Activated B cell treated with CpG ODN at 0.5 μM for 24 hours (primary cell): Measurements from ENCODE around the gene TFF3. TPM values are rescaled to one million over a fixed set of nuclear protein-coding genes. Genes with fewer than 3 reads are reported as not detected.

Source experiments
- ATAC-seq: fragments of 200-7000 bp; cut with Tn5 transposase; one replicate; pipeline ENCODE4 v1.10.0; 2021; ENCODE audit warnings: low read depth, mild to moderate bottlenecking, moderate library complexity
- CTCF ChIA-PET: fragments of 350-600 bp; sonication (Branson Sonifier 250); formaldehyde crosslinking; loops from one replicate; lab custom pipeline; 2021; ENCODE audit warnings: antibody characterized with exemption; lab: Charles Lee
- POLR2A ChIA-PET: fragments of 350-600 bp; sonication (Branson Sonifier 250); formaldehyde crosslinking; loops from one replicate; lab custom pipeline; 2021; ENCODE audit warnings: antibody characterized with exemption; lab: Charles Lee
- DNase-seq: peaks from one replicate; pipeline ENCODE4 v3.0.0; 2022
- H3K27ac Mint-ChIP-seq: one replicate; pipeline ENCODE4 v1.8.0; 2020; ENCODE audit warnings: mixed read lengths
- H3K27me3 Mint-ChIP-seq: one replicate; pipeline ENCODE4 v1.8.0; 2021; ENCODE audit warnings: mixed read lengths
- H3K36me3 Mint-ChIP-seq: one replicate; pipeline ENCODE4 v1.8.0; 2021; ENCODE audit warnings: low read depth, mixed read lengths
- H3K4me1 Mint-ChIP-seq: one replicate; pipeline ENCODE4 v1.8.0; 2021; ENCODE audit warnings: mixed read lengths
- H3K4me3 Mint-ChIP-seq: one replicate; pipeline ENCODE4 v1.8.0; 2020; ENCODE audit warnings: mild to moderate bottlenecking, mixed read lengths
- H3K9me3 Mint-ChIP-seq: one replicate; pipeline ENCODE4 v1.8.0; 2020; ENCODE audit warnings: mixed read lengths
- intact Hi-C: fragments of 100-400 bp; cut with micrococcal nuclease; formaldehyde crosslinking; loops from one replicate; pipeline ENCODE4 v1.15.1; 2024
- total RNA-seq: library from RNA; stranded (reverse); gene quantifications from 2 replicates; pipeline ENCODE4 v1.2.3, GENCODE V29; 2022
- TF ChIP-seq, protein P1 (sequence below): fragments of 200-600 bp; IDR thresholded peaks from one replicate; pipeline ENCODE4 v1.8.0; 2022; ENCODE audit warnings: antibody characterized with exemption, mild to moderate bottlenecking

TFF3 gene
- total RNA-seq, 1 donor from 2014 or later, result not detected

DNA sequence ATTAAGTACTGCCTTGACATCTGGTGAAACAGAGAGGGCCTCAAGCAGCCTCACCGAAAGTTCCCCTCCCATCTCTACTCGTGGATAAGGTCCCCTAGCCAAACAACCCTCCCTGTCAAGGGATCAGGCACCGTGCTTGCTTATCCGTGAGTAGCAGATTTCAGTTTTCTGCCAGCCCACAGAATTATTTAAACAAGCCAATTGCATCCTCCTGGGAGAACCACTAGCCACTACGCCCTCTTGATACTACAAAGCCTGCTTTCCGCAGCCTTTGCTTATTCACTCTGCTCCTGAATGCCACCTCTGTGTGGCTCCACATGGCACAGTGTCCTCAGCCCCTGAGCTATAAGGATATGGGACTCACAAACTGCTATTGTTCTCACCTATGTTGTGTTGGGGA, 41.4 kb upstream of the TFF3 start:
- TF ChIP-seq, protein P1, sequence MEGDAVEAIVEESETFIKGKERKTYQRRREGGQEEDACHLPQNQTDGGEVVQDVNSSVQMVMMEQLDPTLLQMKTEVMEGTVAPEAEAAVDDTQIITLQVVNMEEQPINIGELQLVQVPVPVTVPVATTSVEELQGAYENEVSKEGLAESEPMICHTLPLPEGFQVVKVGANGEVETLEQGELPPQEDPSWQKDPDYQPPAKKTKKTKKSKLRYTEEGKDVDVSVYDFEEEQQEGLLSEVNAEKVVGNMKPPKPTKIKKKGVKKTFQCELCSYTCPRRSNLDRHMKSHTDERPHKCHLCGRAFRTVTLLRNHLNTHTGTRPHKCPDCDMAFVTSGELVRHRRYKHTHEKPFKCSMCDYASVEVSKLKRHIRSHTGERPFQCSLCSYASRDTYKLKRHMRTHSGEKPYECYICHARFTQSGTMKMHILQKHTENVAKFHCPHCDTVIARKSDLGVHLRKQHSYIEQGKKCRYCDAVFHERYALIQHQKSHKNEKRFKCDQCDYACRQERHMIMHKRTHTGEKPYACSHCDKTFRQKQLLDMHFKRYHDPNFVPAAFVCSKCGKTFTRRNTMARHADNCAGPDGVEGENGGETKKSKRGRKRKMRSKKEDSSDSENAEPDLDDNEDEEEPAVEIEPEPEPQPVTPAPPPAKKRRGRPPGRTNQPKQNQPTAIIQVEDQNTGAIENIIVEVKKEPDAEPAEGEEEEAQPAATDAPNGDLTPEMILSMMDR, result no peak
- H3K4me3 Mint-ChIP-seq, result no peak overlapping the region
- ATAC-seq (no peak), DNase-seq (no peak)
- intact Hi-C loops, result no loop called here
- H3K9me3 Mint-ChIP-seq, result peaks cover 16% of the 10 kb centered on the region
- POLR2A ChIA-PET, result no interaction called here
- CTCF ChIA-PET, result no interaction called here
- no peak overlapping the region for H3K27ac Mint-ChIP-seq
- peaks cover 3% of the 10 kb centered on the region for H3K36me3 Mint-ChIP-seq
- H3K4me1 Mint-ChIP-seq, result no peaks in the 10 kb centered on the region
- peaks cover 21% of the 10 kb centered on the region for H3K27me3 Mint-ChIP-seq

GRCh38 chr21:42356046-42356445, 40.8 kb upstream of the TFF3 start:
- H3K9me3 Mint-ChIP-seq, result peaks cover 16% of the 10 kb centered on the region
- intact Hi-C loops, result no loop called here
- no peak overlapping the region for H3K27ac Mint-ChIP-seq
- ATAC-seq, result no peak
- TF ChIP-seq, protein P1, result no peak
- no peak overlapping the region for H3K4me3 Mint-ChIP-seq
- CTCF ChIA-PET, result no interaction called here
- H3K27me3 Mint-ChIP-seq, result peaks cover 20% of the 10 kb centered on the region
- H3K4me1 Mint-ChIP-seq, result no peaks in the 10 kb centered on the region
- peaks cover 3% of the 10 kb centered on the region for H3K36me3 Mint-ChIP-seq
- POLR2A ChIA-PET, result no interaction called here
- no peak for DNase-seq

GRCh38 chr21:42353623-42354022, 38.4 kb upstream of the TFF3 start:
- H3K4me3 Mint-ChIP-seq, result no peak overlapping the region
- H3K4me1 Mint-ChIP-seq, result no peaks in the 10 kb centered on the region
- no peak for ATAC-seq
- TF ChIP-seq, protein P1, result no peak
- ChIA-PET POLR2A (no interaction called here), CTCF (no interaction called here)
- no peak for DNase-seq
- intact Hi-C loops, result no loop called here
- peaks cover 20% of the 10 kb centered on the region for H3K27me3 Mint-ChIP-seq
- no peak overlapping the region for H3K27ac Mint-ChIP-seq
- H3K36me3 Mint-ChIP-seq, result peaks cover 3% of the 10 kb centered on the region
- peaks cover 16% of the 10 kb centered on the region for H3K9me3 Mint-ChIP-seq

GRCh38 chr21:42352441-42353095, 37.4 kb upstream of the TFF3 start:
- CTCF ChIA-PET, result no interaction called here
- H3K4me1 Mint-ChIP-seq, result no peaks in the 10 kb centered on the region
- TF ChIP-seq, protein P1, result no peak
- H3K9me3 Mint-ChIP-seq, result peaks cover 16% of the 10 kb centered on the region
- no peak for DNase-seq
- H3K27ac Mint-ChIP-seq, result no peak overlapping the region
- intact Hi-C loops, result no loop called here
- ATAC-seq, result no peak
- peaks cover 3% of the 10 kb centered on the region for H3K36me3 Mint-ChIP-seq
- POLR2A ChIA-PET, result no interaction called here
- H3K27me3 Mint-ChIP-seq, result peaks cover 14% of the 10 kb centered on the region
- H3K4me3 Mint-ChIP-seq, result no peak overlapping the region

GRCh38 chr21:42351626-42352440, 36.6 kb upstream of the TFF3 start:
- Mint-ChIP-seq H3K27ac (no peak overlapping the region), H3K4me1 (no peaks in the 10 kb centered on the region), H3K27me3 (peaks cover 12% of the 10 kb centered on the region), H3K4me3 (no peak overlapping the region), H3K36me3 (peaks cover 3% of the 10 kb centered on the region), H3K9me3 (peaks cover 16% of the 10 kb centered on the region)
- CTCF ChIA-PET, result no interaction called here
- DNase-seq (no peak), ATAC-seq (no peak)
- POLR2A ChIA-PET, result no interaction called here
- TF ChIP-seq, protein P1, result no peak
- intact Hi-C loops, result no loop called here
